Measurements from ENCODE around the gene FBN3.

Gene FBN3

DNA sequence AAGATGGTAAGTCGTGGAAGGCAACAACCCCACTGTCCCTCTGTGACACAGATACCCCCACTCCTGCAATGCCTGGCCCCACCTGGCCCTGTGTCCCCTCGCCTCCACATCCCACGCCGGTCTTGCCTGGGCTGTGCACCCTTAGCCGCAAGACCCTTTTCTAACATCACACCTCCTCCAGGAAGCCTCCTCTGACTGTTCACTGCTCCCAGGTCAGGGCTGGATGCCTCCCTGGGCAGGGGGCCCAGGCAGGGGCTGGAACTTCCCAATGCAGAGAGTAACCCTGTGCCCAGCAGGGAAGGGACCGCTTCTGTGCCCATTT lies 1.3 kb downstream of the FBN3 start:
- no peak overlapping the region for H3K4me3 ChIP-seq (replicated peaks; ENCODE audit: low read depth, low read length)

DNA sequence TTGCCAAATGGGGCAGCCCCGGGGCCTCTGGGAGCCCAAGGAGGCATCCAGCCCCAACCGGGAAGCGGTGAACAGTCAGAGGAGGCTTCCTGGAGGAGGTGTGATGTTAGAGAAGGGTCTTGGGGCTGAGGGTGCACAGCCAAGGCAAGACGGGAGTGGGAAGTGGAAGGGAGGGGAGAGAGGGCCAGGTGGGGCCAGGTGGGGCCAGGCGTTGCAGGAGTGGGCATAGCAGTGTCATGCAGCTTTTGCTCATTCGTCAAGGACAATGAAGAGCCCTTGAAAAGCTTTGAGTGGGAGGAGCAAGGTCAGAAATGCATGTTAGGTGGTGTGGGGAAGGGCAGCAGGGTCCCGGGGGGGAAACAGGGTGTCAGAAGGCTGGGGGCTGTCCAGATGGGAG lies 1.8 kb downstream of the FBN3 start:
- TF ChIP-seq, protein P1, sequence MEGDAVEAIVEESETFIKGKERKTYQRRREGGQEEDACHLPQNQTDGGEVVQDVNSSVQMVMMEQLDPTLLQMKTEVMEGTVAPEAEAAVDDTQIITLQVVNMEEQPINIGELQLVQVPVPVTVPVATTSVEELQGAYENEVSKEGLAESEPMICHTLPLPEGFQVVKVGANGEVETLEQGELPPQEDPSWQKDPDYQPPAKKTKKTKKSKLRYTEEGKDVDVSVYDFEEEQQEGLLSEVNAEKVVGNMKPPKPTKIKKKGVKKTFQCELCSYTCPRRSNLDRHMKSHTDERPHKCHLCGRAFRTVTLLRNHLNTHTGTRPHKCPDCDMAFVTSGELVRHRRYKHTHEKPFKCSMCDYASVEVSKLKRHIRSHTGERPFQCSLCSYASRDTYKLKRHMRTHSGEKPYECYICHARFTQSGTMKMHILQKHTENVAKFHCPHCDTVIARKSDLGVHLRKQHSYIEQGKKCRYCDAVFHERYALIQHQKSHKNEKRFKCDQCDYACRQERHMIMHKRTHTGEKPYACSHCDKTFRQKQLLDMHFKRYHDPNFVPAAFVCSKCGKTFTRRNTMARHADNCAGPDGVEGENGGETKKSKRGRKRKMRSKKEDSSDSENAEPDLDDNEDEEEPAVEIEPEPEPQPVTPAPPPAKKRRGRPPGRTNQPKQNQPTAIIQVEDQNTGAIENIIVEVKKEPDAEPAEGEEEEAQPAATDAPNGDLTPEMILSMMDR (IDR thresholded peaks at IDR 0.05; ENCODE audit: low read length, missing control alignments): no peak
- no peak for DNase-seq (ENCODE audit: low read depth)
- no peak overlapping the region for H3K4me3 ChIP-seq (replicated peaks; ENCODE audit: low read depth, low read length)

More for the DNA sequence above, 1.3 kb downstream of the FBN3 start:
- no peak for DNase-seq (ENCODE audit: low read depth)
- TF ChIP-seq, protein P1 (IDR thresholded peaks at IDR 0.05; ENCODE audit: low read length, missing control alignments): no peak

DNA sequence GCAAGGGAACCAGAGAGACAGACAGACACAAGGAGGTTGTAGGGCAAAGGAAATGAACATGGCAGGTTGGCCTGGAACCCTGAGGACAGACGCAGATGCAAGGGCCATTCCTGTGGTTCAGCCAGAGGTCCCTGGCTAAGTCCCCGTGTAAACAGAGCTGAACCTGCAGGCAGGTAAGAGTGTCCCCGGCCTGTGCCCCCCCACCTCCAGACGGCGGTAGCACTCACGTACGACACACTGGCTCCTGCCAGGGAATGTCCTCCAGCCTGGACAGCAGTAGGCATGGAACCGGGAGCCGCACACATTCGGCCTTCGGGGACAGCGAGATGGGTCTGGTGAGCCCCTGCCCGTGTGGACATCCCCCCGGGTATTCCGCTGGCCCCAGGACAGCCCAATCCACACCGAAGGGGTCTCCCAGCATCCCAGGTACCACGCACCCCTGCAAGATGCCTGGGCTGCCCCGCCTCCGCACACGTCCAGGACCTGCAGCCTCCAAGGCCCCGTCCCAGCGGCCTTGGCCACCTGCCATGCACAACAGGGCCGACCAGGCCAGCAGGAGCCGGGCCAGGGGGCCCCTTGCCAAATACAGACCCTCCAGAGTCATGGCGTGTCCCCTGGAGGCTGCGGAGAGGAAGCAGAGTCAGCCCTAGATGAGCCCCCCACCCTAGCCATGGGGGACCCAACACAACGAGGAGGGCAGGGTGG lies 2.4 kb downstream of the FBN3 start:
- TF ChIP-seq, protein P1 (IDR thresholded peaks at IDR 0.05; ENCODE audit: low read length, missing control alignments): no peak
- no peak for DNase-seq (ENCODE audit: low read depth)
- H3K4me3 ChIP-seq (replicated peaks; ENCODE audit: low read depth, low read length): no peak overlapping the region

DNA sequence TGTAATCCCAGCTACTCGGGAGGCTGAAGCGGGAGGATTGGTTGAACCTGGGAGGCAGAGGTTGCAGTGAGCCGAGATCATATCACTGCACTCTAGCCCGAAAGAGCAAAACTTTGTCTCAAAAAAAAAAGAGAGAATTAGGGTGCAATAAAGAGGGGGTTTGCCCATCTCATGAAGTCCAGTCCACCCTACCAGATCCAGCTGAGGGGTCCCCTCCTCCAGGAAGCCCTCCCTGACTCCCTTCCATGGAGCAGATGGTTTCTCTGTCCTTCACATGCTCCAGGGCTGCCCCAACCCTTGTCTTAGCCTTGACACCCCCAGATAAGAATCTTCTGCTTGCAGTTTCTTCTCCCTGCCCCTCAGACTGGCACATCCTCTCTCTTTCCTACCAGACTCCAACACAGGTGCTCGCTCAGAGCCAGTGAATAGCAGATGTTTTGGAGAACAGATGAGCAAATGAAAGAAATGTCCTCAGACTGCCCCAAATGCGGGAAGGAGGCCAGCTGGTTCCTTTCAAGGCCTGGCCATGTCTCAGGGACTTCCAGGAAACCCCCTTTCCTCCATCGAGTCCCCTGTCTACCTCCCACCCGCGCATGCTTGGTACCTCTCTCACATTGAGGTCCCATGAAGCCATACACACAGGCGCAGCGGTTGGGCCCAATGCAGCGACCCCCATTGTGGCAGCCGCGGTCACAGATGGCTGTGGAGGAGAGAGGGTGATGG lies 5.0 kb downstream of the FBN3 start:
- DNase-seq (ENCODE audit: low read depth): no peak
- no peak overlapping the region for H3K4me3 ChIP-seq (replicated peaks; ENCODE audit: low read depth, low read length)
- TF ChIP-seq, protein P1 (IDR thresholded peaks at IDR 0.05; ENCODE audit: low read length, missing control alignments): no peak

DNA sequence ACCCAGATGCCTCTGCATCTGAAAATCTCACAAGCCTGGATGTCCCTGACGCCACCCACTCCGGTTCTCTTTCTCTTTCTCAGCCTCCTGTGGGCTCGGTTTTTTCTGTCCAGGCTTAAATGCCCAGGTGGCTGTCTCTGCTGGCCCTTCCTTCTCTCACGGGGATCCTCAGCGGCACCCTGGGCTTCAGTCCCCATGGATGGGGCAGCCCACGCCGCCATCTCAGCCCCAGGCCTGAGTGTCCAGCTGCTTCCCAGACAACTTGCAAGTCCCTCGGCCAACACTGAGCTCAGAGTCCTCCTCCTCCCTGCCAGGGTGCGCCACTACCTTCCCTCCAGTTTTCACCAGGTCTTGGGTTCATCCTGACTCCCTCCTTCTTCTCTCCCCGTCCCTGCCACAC lies 6.4 kb downstream of the FBN3 start:
- no peak overlapping the region for H3K4me3 ChIP-seq (replicated peaks; ENCODE audit: low read depth, low read length)
- DNase-seq (ENCODE audit: low read depth): no peak
- TF ChIP-seq, protein P1 (IDR thresholded peaks at IDR 0.05; ENCODE audit: low read length, missing control alignments): no peak

DNA sequence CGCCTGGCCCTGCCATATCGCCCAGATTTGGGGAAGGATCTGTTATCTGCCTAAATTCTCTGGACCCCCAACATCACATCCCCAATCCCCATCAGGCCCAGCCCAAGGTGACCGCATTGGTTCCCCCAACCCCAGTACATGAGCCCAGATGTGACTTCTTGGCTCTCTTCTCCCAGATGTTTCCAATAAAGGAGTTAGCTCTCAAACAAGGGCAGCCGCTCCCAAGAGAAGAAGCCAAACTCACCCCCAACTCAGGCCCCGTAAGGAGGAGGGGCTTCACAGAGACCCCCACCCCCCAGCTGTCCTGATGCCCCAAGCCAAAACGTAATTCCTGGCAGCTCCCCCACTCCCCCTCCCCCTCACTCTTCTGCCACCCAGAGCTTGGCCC lies 6.9 kb downstream of the FBN3 start:
- no peak overlapping the region for H3K4me3 ChIP-seq (replicated peaks; ENCODE audit: low read depth, low read length)
- TF ChIP-seq, protein P1 (IDR thresholded peaks at IDR 0.05; ENCODE audit: low read length, missing control alignments): no peak
- DNase-seq (ENCODE audit: low read depth): no peak

All from fibroblast of pulmonary artery (primary cell).